K562 (cell line): ENCODE measurements around the gene MOB3B. TPM values are rescaled to one million over a fixed set of nuclear protein-coding genes. Genes with fewer than 3 reads are reported as not detected.

Experiments
- ATAC-seq: fragments of 200-7000 bp; cut with Tn5 transposase; 3 replicates; pipeline ENCODE4 v1.9.1; 2020; ENCODE audit warnings: moderate library complexity
- BruUV-seq: library from RNA; stranded (reverse); fragments of 400-500 nt; replicated peaks from 2 replicates; lab custom pipeline; 2021; lab: Mats Ljungman, UMichigan
- CTCF ChIA-PET: fragments of 300-600 bp; formaldehyde crosslinking; extraction: SDS; loops from one replicate; lab custom pipeline; 2021; ENCODE audit warnings: low intra/inter-chr PET ratio; lab: Yijun Ruan, JAX
- POLR2A ChIA-PET: fragments of 300-600, 350-650 bp; sonication (Branson Sonifier 250); formaldehyde crosslinking; extraction: SDS; loops from one replicate; lab custom pipeline; 2021; ENCODE audit warnings: antibody characterized with exemption, inconsistent platforms; lab: Yijun Ruan, JAX
- DNase-seq, 4 experiments: peaks; one replicate each; pipeline versions ENCODE4 v3.0.0 to v3.0.0-alpha.2; 2011 to 2018; ENCODE audit warnings: low spot score in 3 of 4, mixed read lengths in 3 of 4; ENCODE audit errors: extremely low read depth in 1 of 4
- FAIRE-seq: peaks from 2 replicates; lab custom pipeline; 2011; peaks lifted over from hg19 to GRCh38; lab: Jason Lieb, UNC
- H2AFZ ChIP-seq: 2 replicates; pipeline ENCODE4 v1.6.0; 2011; ENCODE audit warnings: low read depth, low read length, control low read depth, inconsistent platforms
- H3K27ac ChIP-seq: fragments of 200-600 bp; 3 replicates; pipeline ENCODE4 v1.8.0; 2011; ENCODE audit warnings: low read depth, mild to moderate bottlenecking, control low read depth, inconsistent platforms, low read length, moderate library complexity, mixed read lengths; ENCODE audit errors: extremely low read depth
- H3K27me3 ChIP-seq, 2 experiments: fragments of 300-600 bp in 1 of 2; 2 replicates in 1 of 2; 3 replicates in 1 of 2; pipeline versions ENCODE4 v1.6.0 to v1.8.0; 2011; ENCODE audit warnings: inconsistent platforms in 2 of 2, low read length in 2 of 2, mild to moderate bottlenecking in 1 of 2, mixed read lengths in 1 of 2, moderate library complexity in 1 of 2; ENCODE audit not compliant: control insufficient read depth in 2 of 2, insufficient read depth in 2 of 2
- H3K36me3 ChIP-seq: fragments of 300-600 bp; 3 replicates; pipeline ENCODE4 v1.8.0; 2011; ENCODE audit warnings: mild to moderate bottlenecking, low read length, inconsistent platforms; ENCODE audit not compliant: control insufficient read depth, insufficient read depth
- H3K4me1 ChIP-seq, 2 experiments: fragments of 200-600 bp in 1 of 2; replicated peaks in 1 of 2; 2 replicates in 1 of 2; 3 replicates in 1 of 2; pipeline versions ENCODE4 v1.5.1 to v1.8.0; 2011; ENCODE audit warnings: inconsistent platforms in 2 of 2, low read length in 2 of 2, mild to moderate bottlenecking in 1 of 2, mixed read lengths in 1 of 2, moderate library complexity in 1 of 2; ENCODE audit not compliant: control insufficient read depth in 2 of 2, insufficient read depth in 2 of 2
- H3K4me2 ChIP-seq: 2 replicates; pipeline ENCODE4 v1.6.1; 2011; ENCODE audit warnings: low read length, control low read depth, inconsistent platforms, mixed read lengths; ENCODE audit not compliant: insufficient read depth
- H3K4me3 ChIP-seq: fragments of 200-600 bp; sonication (generic), shearing (Covaris generic); 2 replicates; pipeline ENCODE4 v1.5.1; 2016; ENCODE audit warnings: control low read depth, inconsistent platforms
- H3K79me2 ChIP-seq: fragments of 200-600 bp; 3 replicates; pipeline ENCODE4 v1.8.0; 2011; ENCODE audit warnings: low read length, inconsistent platforms; ENCODE audit not compliant: control insufficient read depth, insufficient read depth
- H3K9ac ChIP-seq, 2 experiments: 2 replicates each; pipeline versions ENCODE4 v1.6.0 to v1.6.1; 2011; ENCODE audit warnings: low read depth in 2 of 2, low read length in 2 of 2, control low read depth in 1 of 2, inconsistent platforms in 1 of 2, mild to moderate bottlenecking in 1 of 2, mixed read lengths in 1 of 2; ENCODE audit not compliant: insufficient read depth in 1 of 2
- H3K9me1 ChIP-seq: one replicate; pipeline ENCODE4 v1.6.0; 2011; ENCODE audit warnings: inconsistent platforms, mild to moderate bottlenecking, low read length, moderate library complexity; ENCODE audit not compliant: control insufficient read depth, insufficient read depth
- H3K9me3 ChIP-seq: replicated peaks from 2 replicates; pipeline ENCODE4 v1.5.1; 2011; ENCODE audit warnings: low read depth, low read length, inconsistent platforms; ENCODE audit not compliant: control insufficient read depth, insufficient read depth
- H4K20me1 ChIP-seq: replicated peaks from 2 replicates; pipeline ENCODE4 v1.6.1; 2011; ENCODE audit warnings: low read length, inconsistent platforms, mixed read lengths; ENCODE audit not compliant: control insufficient read depth, insufficient read depth
- ARNT ChIP-seq, 2 experiments: fragments of 450-650 bp; IDR thresholded peaks; 2 replicates each; pipeline ENCODE4 v1.6.1; 2016; ENCODE audit warnings: mild to moderate bottlenecking in 1 of 2
- ATF1 ChIP-seq, 2 experiments: fragments of 450-650 bp in 1 of 2; IDR thresholded peaks; 2 replicates each; pipeline ENCODE4 v1.6.1; 2016; ENCODE audit warnings: missing compliant biosample characterization in 1 of 2, missing genetic modification characterization in 1 of 2
- ATF6 ChIP-seq: sonication (generic); formaldehyde crosslinking; IDR thresholded peaks from 2 replicates; pipeline ENCODE4 v1.4.0; 2020; ENCODE audit warnings: mild to moderate bottlenecking, missing genetic modification reagents
- BMI1 ChIP-seq: fragments of 150-350 bp; IDR thresholded peaks from 2 replicates; pipeline ENCODE4 v1.6.1; 2014; ENCODE audit warnings: low read length
- CEBPG ChIP-seq, 3 experiments: fragments of 200-800 bp in 1 of 3; sonication (Bioruptor generic) in 1 of 3; sonication (generic) in 1 of 3; formaldehyde crosslinking in 1 of 3; IDR thresholded peaks in 2 of 3; conservative IDR thresholded peaks in 1 of 3; 2 replicates each; pipeline versions ENCODE4 v1.6.1 to v1.8.0; 2016 to 2022; ENCODE audit warnings: missing compliant biosample characterization in 2 of 3, missing genetic modification characterization in 2 of 3, mild to moderate bottlenecking in 1 of 3, missing genetic modification reagents in 1 of 3
- CREBBP ChIP-seq: IDR thresholded peaks from one replicate; pipeline ENCODE4 v1.6.1; 2012; ENCODE audit warnings: low read depth, mild to moderate bottlenecking, control low read depth, inconsistent platforms, low read length
- EZH2 ChIP-seq: IDR thresholded peaks from 2 replicates; pipeline ENCODE4 v1.6.1; 2012; ENCODE audit warnings: low read depth, mild to moderate bottlenecking, inconsistent platforms, low read length, borderline replicate concordance
- FOXA1 ChIP-seq: fragments of 450-650 bp; IDR thresholded peaks from 2 replicates; pipeline ENCODE4 v1.6.1; 2016; ENCODE audit warnings: mild to moderate bottlenecking, borderline replicate concordance
- FUS ChIP-seq: fragments of 200-400 bp; formaldehyde crosslinking; optimal IDR thresholded peaks from 2 replicates; pipeline ENCODE3; 2017; ENCODE audit warnings: low read depth, low read length
- KHSRP ChIP-seq: fragments of 450-650 bp; IDR thresholded peaks from 2 replicates; pipeline ENCODE4 v1.6.1; 2017
- L3MBTL2 ChIP-seq: fragments of 450-650 bp; IDR thresholded peaks from 2 replicates; pipeline ENCODE4 v1.6.1; 2016; ENCODE audit warnings: mild to moderate bottlenecking, moderate library complexity
- MXI1 ChIP-seq: IDR thresholded peaks from 2 replicates; pipeline ENCODE4 v1.6.1; 2011; ENCODE audit warnings: low read depth, mild to moderate bottlenecking, improper control_type of control experiment, low read length
- NFRKB ChIP-seq: fragments of 450-650 bp; IDR thresholded peaks from 2 replicates; pipeline ENCODE4 v1.6.1; 2016; ENCODE audit warnings: low read depth
- RUNX1 ChIP-seq: sonication (generic); IDR thresholded peaks from 2 replicates; pipeline ENCODE4 v1.6.1; 2016; ENCODE audit warnings: antibody characterized with exemption, low read depth
- SMAD4 ChIP-seq: fragments of 250-450 bp; sonication (Bioruptor Pico); conservative IDR thresholded peaks from 2 replicates; pipeline ENCODE4 v1.8.0; 2021; ENCODE audit warnings: inconsistent platforms, mild to moderate bottlenecking, moderate library complexity
- SP1 ChIP-seq: sonication (generic); formaldehyde crosslinking; IDR thresholded peaks from 2 replicates; pipeline ENCODE4 v1.8.1; 2022; ENCODE audit warnings: mild to moderate bottlenecking, missing genetic modification reagents
- ZNF551 ChIP-seq: fragments of 250-450 bp; sonication (Bioruptor Pico); IDR thresholded peaks from 2 replicates; pipeline ENCODE4 v1.5.0; 2021; ENCODE audit warnings: mild to moderate bottlenecking, moderate library complexity
- ZNF696 ChIP-seq: fragments of 250-450 bp; sonication (Bioruptor Pico); conservative IDR thresholded peaks from 2 replicates; pipeline ENCODE4 v1.4.0; 2020; ENCODE audit warnings: mild to moderate bottlenecking, moderate library complexity
- WGBS: fragments of 100-300 bp; shearing (Covaris generic); methylation state at CpG from one replicate; pipeline ENCODE4 v1.1.6; 2016; ENCODE audit warnings: low coverage, mixed read lengths; ENCODE audit not compliant: insufficient coverage; ENCODE audit errors: missing lambda C conversion rate; 5-methylcytosine and 5-hydroxymethylcytosine counted together
- in situ Hi-C: fragments of 300-500 bp; cut with MboI; formaldehyde crosslinking; loops from 4 replicates; pipeline ENCODE4 v1.15.0; 2018; ENCODE audit warnings: inconsistent platforms, mixed read lengths
- intact Hi-C: fragments of 100-400 bp; cut with micrococcal nuclease; formaldehyde crosslinking; loops from 2 replicates; pipeline ENCODE4 v1.14.2; 2022
- polyA plus RNA-seq, 8 experiments: library from polyadenylated mRNA; depleted of rRNA in 4 of 8; stranded (reverse) in 5 of 8; unstranded in 3 of 8; fragments of >200 nt; fragmentation: Nextera tagmentation in 2 of 8; fragmentation: Illumina TruSeq in 1 of 8; extraction: Ambion mirVana in 2 of 8; extraction: Trizol in 1 of 8; gene quantifications; 2 replicates each; pipeline versions ENCODE4 v1.2.1 to v1.2.3, GENCODE V29; 2011 to 2014; ENCODE audit warnings: inconsistent platforms in 1 of 8, missing spikeins in 1 of 8
- total RNA-seq, 7 experiments: library from RNA; depleted of rRNA in 6 of 7; stranded (reverse); fragments of >200 nt in 6 of 7; fragmentation: Illumina TruSeq in 2 of 7; extraction: Trizol in 2 of 7; gene quantifications; 2 replicates each; pipeline versions ENCODE4 v1.2.1 to v1.2.3, GENCODE V29; 2011 to 2021; ENCODE audit warnings: low replicate concordance in 1 of 7

The MOB3B gene
- total and polyA plus RNA-seq, 9 of the 15 experiments (the other 6 are each of a cell fraction or from before 2014, with no cell fraction given) = 3.6 to 12.8 (median 7.2) TPM

- WGBS = 43% methylated on average over 2 of the region's 3 CpGs
Observed at GRCh38 chr9:27436234-27436633, 93.4 kb downstream of the MOB3B start.

GRCh38 chr9:27433631-27434325 is 95.8 kb downstream of the MOB3B start:
- intact Hi-C loops (loop anchor here (10.0 kb wide), 1 partner anchor 101 kb away; no protein-coding TSS in a partner anchor), in situ Hi-C loops (no loop called here)
- Histone ChIP-seq H3K27ac (no peak overlapping the region), H3K4me1 (peaks cover 6 to 25% of the 10 kb centered on the region in 2 experiments; a peak in 3 of 5 replicates), H3K79me2 (peaks cover 30% of the 10 kb centered on the region), H3K4me3 (no peak overlapping the region), H2AFZ (no peak overlapping the region), H3K9ac (no peak overlapping the region), H4K20me1 (no peaks in the 10 kb centered on the region), H3K9me1 (no peaks in the 10 kb centered on the region), H3K4me2 (no peak overlapping the region), H3K36me3 (no peaks in the 10 kb centered on the region), H3K27me3 (no peaks in the 10 kb centered on the region), H3K9me3 (no peaks in the 10 kb centered on the region)
- TF ChIP-seq SP1 (CRISPR knock-in tag) (no peak), CREBBP (no peak), NFRKB (no peak), KHSRP (no peak), ATF6 (no peak), CEBPG (CRISPR knock-in tag; IDR thresholded peaks at IDR 0.05) (no peak), CEBPG (tag; conservative IDR thresholded peaks at IDR 0.05 in 1 of 2, IDR thresholded peaks at IDR 0.05 in 1 of 2) (no peak)
- no peak for FAIRE-seq
- POLR2A ChIA-PET = no interaction called here
- DNase-seq = no peak
- CTCF ChIA-PET = no interaction called here
- no TSS peak for BruUV-seq
- no peak for ATAC-seq
- WGBS = 58% methylated on average over 2 of the region's 3 CpGs

More at GRCh38 chr9:27436234-27436633, 93.4 kb downstream of the MOB3B start:
- no peaks in the 10 kb centered on the region for H3K9me1 ChIP-seq
- no TSS peak for BruUV-seq
- peaks cover 6 to 26% of the 10 kb centered on the region in 2 experiments; a peak in 4 of 5 replicates for H3K4me1 ChIP-seq
- no peak overlapping the region for H3K4me3 ChIP-seq
- in situ Hi-C loops = no loop called here
- H3K36me3 ChIP-seq = no peaks in the 10 kb centered on the region
- no peaks in the 10 kb centered on the region for H3K27me3 ChIP-seq
- ATAC-seq = no peak
- no peak overlapping the region for H3K27ac ChIP-seq
- no peak overlapping the region for H3K4me2 ChIP-seq
- no peak for TF ChIP-seq ZNF696 (CRISPR knock-in tag)
- no peak for TF ChIP-seq FOXA1
- TF ChIP-seq FUS = no peak
- no peak for TF ChIP-seq ATF1 (CRISPR knock-in tag; IDR thresholded peaks at IDR 0.05)
- TF ChIP-seq ATF1 (tag; IDR thresholded peaks at IDR 0.05) = no peak
- TF ChIP-seq ARNT (IDR thresholded peaks at IDR 0.05) = no peak
- TF ChIP-seq MXI1 = no peak
- TF ChIP-seq SMAD4 (CRISPR knock-in tag) = no peak
- no peak for TF ChIP-seq BMI1
- no peak for TF ChIP-seq EZH2
- TF ChIP-seq ZNF551 (CRISPR knock-in tag) = no peak
- TF ChIP-seq L3MBTL2 = no peak
- TF ChIP-seq RUNX1 = no peak
- no peak for DNase-seq
- no peak overlapping the region for H3K9ac ChIP-seq
- peaks cover 46% of the 10 kb centered on the region for H3K79me2 ChIP-seq
- intact Hi-C loops = loop anchor here (10.0 kb wide), 1 partner anchor 99 kb away; no protein-coding TSS in a partner anchor
- H2AFZ ChIP-seq = no peak overlapping the region
- POLR2A ChIA-PET = no interaction called here
- no peaks in the 10 kb centered on the region for H4K20me1 ChIP-seq
- no peak for FAIRE-seq
- H3K9me3 ChIP-seq = no peaks in the 10 kb centered on the region
- CTCF ChIA-PET = no interaction called here
